ENCODE measurements around the gene ZNF148.

GRCh38 chr3:125349556-125350165, 25.5 kb downstream of the ZNF148 start:
- no peak for TF ChIP-seq SIN3A (IDR thresholded peaks at IDR 0.05; ENCODE audit: borderline replicate concordance, insufficient read depth, low read length)
- TF ChIP-seq POLR2AphosphoS5 (IDR thresholded peaks at IDR 0.05; ENCODE audit: low read depth, low read length), result no peak
- no peak for TF ChIP-seq REST (IDR thresholded peaks at IDR 0.05; ENCODE audit: insufficient read depth in 1 of 2, low read depth in 2 of 2, low read length in 2 of 2)
- no peak for TF ChIP-seq TAF1 (IDR thresholded peaks at IDR 0.05; ENCODE audit: borderline replicate concordance, insufficient read depth, low read length)
